HCT116 (cell line): ENCODE measurements around the gene CHAF1A. TPM values are rescaled to one million over a fixed set of nuclear protein-coding genes. Genes with fewer than 3 reads are reported as not detected.

Source experiments
- ATAC-seq: fragments of 200-7000 bp; cut with Tn5 transposase; 2 replicates; pipeline ENCODE4 v1.9.1; 2020; ENCODE audit warnings: mild to moderate bottlenecking, moderate library complexity
- BruUV-seq: library from RNA; stranded (reverse); fragments of 400-500 nt; replicated peaks from 2 replicates; lab custom pipeline; 2021; lab: Mats Ljungman, UMichigan
- CTCF ChIA-PET: fragments of 300-600 bp; sonication (Branson Sonifier 250); formaldehyde crosslinking; loops from one replicate; lab custom pipeline; 2021; ENCODE audit warnings: antibody characterized with exemption; lab: Charles Lee
- POLR2A ChIA-PET: fragments of 300-600, 350-600 bp; sonication (Branson Sonifier 250); formaldehyde crosslinking; loops from one replicate; lab custom pipeline; 2021; ENCODE audit warnings: antibody characterized with exemption; lab: Charles Lee
- RAD21 ChIA-PET, 2 experiments: fragments of 300-600 bp; sonication (Branson Sonifier 250); formaldehyde crosslinking; loops; one replicate each; lab custom pipeline; 2023; ENCODE audit warnings: low total read pairs in 2 of 2; ENCODE audit not compliant: uncharacterized antibody in 2 of 2, unreplicated experiment in 2 of 2, low non-redundant PET in 1 of 2; lab: Charles Lee
- DNase-seq: peaks from one replicate; pipeline ENCODE4 v3.0.0-alpha.2; 2010; ENCODE audit warnings: low read depth, low spot score
- H2AFZ ChIP-seq: fragments of 200-600 bp; shearing (Covaris generic), sonication (generic); 2 replicates; pipeline ENCODE4 v1.6.1; 2017; ENCODE audit warnings: low read depth, mixed run types, mixed read lengths, antibody characterized with exemption, low read length; ENCODE audit not compliant: poor library complexity, severe bottlenecking
- H3K27ac ChIP-seq: 2 replicates; pipeline ENCODE4 v1.5.1; 2012; ENCODE audit warnings: low read depth, low read length
- H3K27me3 ChIP-seq: fragments of 200-600 bp; sonication (generic); 2 replicates; pipeline ENCODE4 v1.6.1; 2016; ENCODE audit warnings: mixed run types, low read length, mixed read lengths; ENCODE audit not compliant: insufficient read depth
- H3K36me3 ChIP-seq, 2 experiments: fragments of 200-500 bp in 1 of 2; fragments of 200-600 bp in 1 of 2; sonication (Bioruptor generic) in 1 of 2; sonication (generic) in 1 of 2; 2 replicates each; pipeline versions ENCODE4 v1.5.1 to v1.6.1; 2014 to 2016; ENCODE audit warnings: low read length in 2 of 2, inconsistent platforms in 1 of 2, mixed read lengths in 1 of 2, mixed run types in 1 of 2; ENCODE audit not compliant: insufficient read depth in 2 of 2, control insufficient read depth in 1 of 2
- H3K4me1 ChIP-seq, 2 experiments: fragments of 200-600 bp in 1 of 2; sonication (generic) in 1 of 2; 2 replicates each; pipeline versions ENCODE4 v1.5.1 to v1.6.1; 2012 to 2017; ENCODE audit warnings: low read length in 2 of 2, inconsistent platforms in 1 of 2, mild to moderate bottlenecking in 1 of 2, mixed read lengths in 1 of 2, mixed run types in 1 of 2, moderate library complexity in 1 of 2; ENCODE audit not compliant: insufficient read depth in 2 of 2, control insufficient read depth in 1 of 2
- H3K4me2 ChIP-seq: fragments of 200-600 bp; sonication (generic); 2 replicates; pipeline ENCODE4 v1.6.1; 2017; ENCODE audit warnings: mixed run types, low read length, mixed read lengths
- H3K4me3 ChIP-seq, 2 experiments: fragments of 200-600 bp in 1 of 2; sonication (generic) in 1 of 2; replicated peaks in 1 of 2; 2 replicates each; pipeline ENCODE4 v1.5.1; 2011 to 2016; ENCODE audit warnings: low read length in 2 of 2, control low read depth in 1 of 2, low read depth in 1 of 2, mild to moderate bottlenecking in 1 of 2, mixed read lengths in 1 of 2, mixed run types in 1 of 2
- H3K79me2 ChIP-seq: fragments of 200-600 bp; sonication (generic); 2 replicates; pipeline ENCODE4 v1.6.1; 2017; ENCODE audit warnings: mild to moderate bottlenecking, mixed run types, low read length, moderate library complexity, mixed read lengths; ENCODE audit not compliant: insufficient read depth
- H3K9ac ChIP-seq: fragments of 200-600 bp; sonication (generic); 2 replicates; pipeline ENCODE4 v1.6.1; 2016; ENCODE audit warnings: low read length, mixed read lengths
- H3K9me2 ChIP-seq: fragments of 200-600 bp; sonication (generic), shearing (Covaris generic); 2 replicates; pipeline ENCODE4 v1.6.1; 2017; ENCODE audit warnings: mixed run types, mild to moderate bottlenecking, moderate library complexity; ENCODE audit not compliant: insufficient read depth
- H3K9me3 ChIP-seq, 2 experiments: fragments of 200-500 bp in 1 of 2; fragments of 200-600 bp in 1 of 2; sonication (Bioruptor generic) in 1 of 2; sonication (generic) in 1 of 2; 2 replicates each; pipeline ENCODE4 v1.6.1; 2014 to 2017; ENCODE audit warnings: low read length in 2 of 2, mixed read lengths in 2 of 2, inconsistent platforms in 1 of 2, low read depth in 1 of 2, mild to moderate bottlenecking in 1 of 2, mixed run types in 1 of 2, moderate library complexity in 1 of 2; ENCODE audit not compliant: control insufficient read depth in 1 of 2, insufficient read depth in 1 of 2
- H4K20me1 ChIP-seq: fragments of 200-600 bp; sonication (generic), shearing (Covaris generic); 2 replicates; pipeline ENCODE4 v1.6.1; 2017; ENCODE audit warnings: mixed run types, mild to moderate bottlenecking, moderate library complexity; ENCODE audit not compliant: insufficient read depth
- CBX3 ChIP-seq: IDR thresholded peaks from 2 replicates; pipeline ENCODE4 v1.6.1; 2012; ENCODE audit warnings: low read depth
- CEBPB ChIP-seq: IDR thresholded peaks from 2 replicates; pipeline ENCODE4 v1.6.1; 2012; ENCODE audit warnings: low read depth
- CTCF ChIP-seq, 3 experiments: fragments of 200-600 bp in 1 of 3; sonication (generic) in 1 of 3; IDR thresholded peaks in 2 of 3; conservative IDR thresholded peaks in 1 of 3; 2 replicates each; pipeline ENCODE4 v1.5.1; 2012 to 2017; ENCODE audit warnings: low read depth in 2 of 3, low read length in 2 of 3, antibody characterized with exemption in 1 of 3, borderline replicate concordance in 1 of 3, control low read depth in 1 of 3, mild to moderate bottlenecking in 1 of 3, mixed read lengths in 1 of 3, mixed run types in 1 of 3, moderate library complexity in 1 of 3; ENCODE audit not compliant: insufficient read depth in 1 of 3
- EGR1 ChIP-seq: IDR thresholded peaks from 2 replicates; pipeline ENCODE4 v1.6.1; 2012; ENCODE audit warnings: low read depth
- ELF1 ChIP-seq: IDR thresholded peaks from 2 replicates; pipeline ENCODE4 v1.6.1; 2012; ENCODE audit warnings: low read depth, borderline replicate concordance
- EZH2phosphoT487 ChIP-seq: fragments of 200-600 bp; IDR thresholded peaks from 2 replicates; pipeline ENCODE4 v1.6.1; 2018; ENCODE audit warnings: antibody characterized with exemption, borderline replicate concordance
- FOSL1 ChIP-seq: IDR thresholded peaks from 2 replicates; pipeline ENCODE4 v1.6.1; 2012; ENCODE audit warnings: low read depth
- JUND ChIP-seq: IDR thresholded peaks from 2 replicates; pipeline ENCODE4 v1.6.1; 2012
- MAX ChIP-seq: IDR thresholded peaks from 2 replicates; pipeline ENCODE4 v1.6.1; 2012
- POLR2AphosphoS5 ChIP-seq: IDR thresholded peaks from 2 replicates; pipeline ENCODE4 v1.6.1; 2011; ENCODE audit warnings: mild to moderate bottlenecking, low read depth, low read length, moderate library complexity
- RAD21 ChIP-seq: IDR thresholded peaks from 2 replicates; pipeline ENCODE4 v1.6.1; 2012; ENCODE audit warnings: low read depth, mild to moderate bottlenecking
- SP1 ChIP-seq: IDR thresholded peaks from 2 replicates; pipeline ENCODE4 v1.6.1; 2012; ENCODE audit warnings: low read depth
- SRF ChIP-seq: IDR thresholded peaks from 2 replicates; pipeline ENCODE4 v1.6.1; 2012; ENCODE audit warnings: low read depth
- TCF7L2 ChIP-seq: IDR thresholded peaks from 2 replicates; pipeline ENCODE4 v1.7.0; 2011; ENCODE audit warnings: borderline replicate concordance, inconsistent platforms; ENCODE audit not compliant: insufficient read depth, insufficient read length; ENCODE audit errors: extremely low read depth
- YY1 ChIP-seq: IDR thresholded peaks from 2 replicates; pipeline ENCODE4 v1.6.1; 2011; ENCODE audit warnings: low read length, low read depth, moderate library complexity, mild to moderate bottlenecking; ENCODE audit not compliant: insufficient replicate concordance; ENCODE audit errors: extremely low read depth
- ZFX ChIP-seq: fragments of 450-650 bp; IDR thresholded peaks from 2 replicates; pipeline ENCODE4 v1.6.1; 2017
- intact Hi-C: fragments of 100-400 bp; cut with micrococcal nuclease; formaldehyde crosslinking; loops from 2 replicates; pipeline ENCODE4 v1.10.0; 2022
- total RNA-seq: library from RNA; stranded (reverse); gene quantifications from one replicate; pipeline ENCODE4 v1.2.1, GENCODE V29; 2021; ENCODE audit not compliant: unreplicated experiment

The CHAF1A gene
- total RNA-seq, 1 experiment from 2014 or later = 69.9 TPM

- H3K4me3 ChIP-seq = no peak overlapping the region
- H2AFZ ChIP-seq = no peak overlapping the region
- H3K9ac ChIP-seq = no peak overlapping the region
- BruUV-seq = no TSS peak
- H3K9me3 ChIP-seq = no peaks in the 10 kb centered on the region
- H3K36me3 ChIP-seq = peaks cover 12 to 25% of the 10 kb centered on the region in 2 experiments
- H4K20me1 ChIP-seq = no peaks in the 10 kb centered on the region
- ATAC-seq (peak; percentile 16; the same call in 1 of the 2 replicates), DNase-seq (no peak)
- ChIA-PET CTCF (no interaction called here), POLR2A (no interaction called here), RAD21 (no interaction called here)
- TF ChIP-seq TCF7L2 (no peak), CBX3 (no peak), SRF (no peak), POLR2AphosphoS5 (peak; percentile 38)
- intact Hi-C loops = no loop called here
- H3K27ac ChIP-seq = no peak overlapping the region
- H3K9me2 ChIP-seq = no peaks in the 10 kb centered on the region
- no peaks in the 10 kb centered on the region for H3K27me3 ChIP-seq
- H3K4me1 ChIP-seq = no peaks in the 10 kb centered on the region
- H3K4me2 ChIP-seq = no peak overlapping the region
- H3K79me2 ChIP-seq = 0 out of 2 replicates have a peak, but pooled peaks cover 12% of the 10 kb centered on the region
Measured at GRCh38 chr19:4443966-4444764, 41.7 kb downstream of the CHAF1A start.

GRCh38 chr19:4444765-4445741 lies 42.6 kb downstream of the CHAF1A start:
- H3K9me2 ChIP-seq = no peaks in the 10 kb centered on the region
- no peaks in the 10 kb centered on the region for H3K4me1 ChIP-seq
- intact Hi-C loops = no loop called here
- H3K27me3 ChIP-seq = no peaks in the 10 kb centered on the region
- no peak overlapping the region for H3K4me3 ChIP-seq
- no peak overlapping the region for H3K4me2 ChIP-seq
- H3K9me3 ChIP-seq = no peaks in the 10 kb centered on the region
- no peak overlapping the region for H2AFZ ChIP-seq
- ChIA-PET RAD21 (no interaction called here), CTCF (no interaction called here), POLR2A (no interaction called here)
- H3K27ac ChIP-seq = 0 out of 2 replicates have a peak overlapping the region, but pooled peaks have one; percentile 18
- BruUV-seq = TSS peak; percentile 74
- DNase-seq (no peak), ATAC-seq (0 out of 2 replicates have a peak, but pooled peaks have one; percentile 8)
- peaks cover 6 to 22% of the 10 kb centered on the region in 2 experiments for H3K36me3 ChIP-seq
- H3K9ac ChIP-seq = no peak overlapping the region
- H4K20me1 ChIP-seq = no peaks in the 10 kb centered on the region
- 0 out of 2 replicates have a peak, but pooled peaks cover 6% of the 10 kb centered on the region for H3K79me2 ChIP-seq
- TF ChIP-seq ELF1 (no peak), CBX3 (no peak), RAD21 (no peak), TCF7L2 (no peak), CTCF (IDR thresholded peaks at IDR 0.05 in 2 of 3, conservative IDR thresholded peaks at IDR 0.05 in 1 of 3; ENCODE audit: borderline replicate concordance in 1 of 3, insufficient read depth in 1 of 3, low read depth in 2 of 3, low read length in 2 of 3) (no peak), JUND (no peak), YY1 (no peak), MAX (no peak), ZFX (no peak), EZH2phosphoT487 (no peak), SP1 (no peak), CEBPB (no peak), POLR2AphosphoS5 (no peak), FOSL1 (no peak), EGR1 (no peak), SRF (no peak)
